ENCODE data around the gene PAX2.

PAX2 gene

DNA sequence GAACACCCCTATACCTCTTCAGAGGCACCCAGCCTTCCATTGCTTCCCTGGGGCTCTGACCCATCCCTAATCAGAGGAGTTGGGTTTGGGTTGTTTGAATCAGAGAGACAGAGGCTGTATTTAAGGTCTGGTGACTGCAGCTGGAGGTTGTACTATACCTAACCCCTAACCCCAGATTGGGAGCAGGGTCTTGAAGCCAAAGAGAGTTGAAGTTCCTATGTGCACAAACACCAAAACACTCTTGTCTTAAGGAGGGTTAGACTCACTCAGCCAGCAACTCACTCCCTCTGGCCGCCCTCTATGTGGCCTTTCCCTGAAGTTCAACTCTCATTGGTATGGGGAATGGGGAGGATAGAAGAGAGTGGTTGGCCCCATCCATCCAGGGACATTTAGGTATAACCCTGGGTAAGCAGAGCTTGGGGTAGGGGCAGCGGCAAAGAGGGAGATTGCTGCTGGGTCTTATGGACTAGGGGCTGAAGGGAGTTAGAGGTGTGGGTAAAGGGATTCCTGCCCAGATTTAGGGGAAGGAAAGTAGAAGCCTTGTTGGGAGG is 80.0 kb downstream of the PAX2 start:
- DNase-seq = no peak

DNA sequence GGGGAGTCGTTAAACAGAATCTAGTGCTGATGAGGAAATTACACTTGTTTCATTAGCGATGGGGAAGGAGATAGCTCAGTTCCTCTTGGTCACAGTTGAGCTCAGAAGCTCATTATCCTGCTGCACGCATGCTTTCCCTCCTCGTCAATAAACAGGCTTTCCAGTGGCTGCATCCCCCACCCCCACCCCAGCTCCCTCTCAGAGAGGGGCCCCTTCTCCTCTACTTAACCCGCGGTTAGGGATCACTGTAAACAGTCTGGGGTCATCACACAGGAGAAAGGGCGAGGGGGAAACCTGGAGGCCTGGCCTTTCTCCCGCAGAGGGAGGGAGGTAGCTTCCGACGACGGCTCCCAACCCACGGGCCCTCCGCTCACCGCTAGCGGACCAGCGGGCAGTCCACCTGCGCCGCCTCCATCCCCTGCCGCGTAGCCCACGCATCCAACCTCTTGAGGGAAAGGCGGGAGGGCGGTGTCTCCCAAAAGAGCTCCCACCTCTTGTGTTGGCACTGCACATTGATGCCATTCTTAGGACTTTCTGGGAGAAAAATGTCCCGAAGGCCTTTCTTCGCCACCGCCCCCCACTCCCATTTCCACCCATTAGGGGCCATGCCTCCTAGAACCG is 80.8 kb downstream of the PAX2 start:
- no peak for DNase-seq

DNA sequence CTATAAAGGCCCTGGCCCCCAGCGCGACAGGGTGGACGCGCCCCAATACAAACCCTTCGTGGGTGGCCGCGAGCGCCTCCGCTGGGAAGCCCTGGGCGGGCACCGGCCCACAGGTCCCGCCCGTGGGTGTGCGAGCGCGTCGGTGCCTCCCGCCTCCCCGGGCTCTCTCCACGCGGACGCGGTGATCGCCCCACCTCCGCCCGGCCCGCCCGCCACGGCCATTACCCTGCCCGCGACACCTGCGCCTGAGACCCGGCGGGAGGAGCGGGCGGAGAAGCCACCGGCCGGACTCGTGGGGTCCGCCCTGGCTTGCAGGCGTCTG is 81.2 kb downstream of the PAX2 start:
- DNase-seq = no peak

DNA sequence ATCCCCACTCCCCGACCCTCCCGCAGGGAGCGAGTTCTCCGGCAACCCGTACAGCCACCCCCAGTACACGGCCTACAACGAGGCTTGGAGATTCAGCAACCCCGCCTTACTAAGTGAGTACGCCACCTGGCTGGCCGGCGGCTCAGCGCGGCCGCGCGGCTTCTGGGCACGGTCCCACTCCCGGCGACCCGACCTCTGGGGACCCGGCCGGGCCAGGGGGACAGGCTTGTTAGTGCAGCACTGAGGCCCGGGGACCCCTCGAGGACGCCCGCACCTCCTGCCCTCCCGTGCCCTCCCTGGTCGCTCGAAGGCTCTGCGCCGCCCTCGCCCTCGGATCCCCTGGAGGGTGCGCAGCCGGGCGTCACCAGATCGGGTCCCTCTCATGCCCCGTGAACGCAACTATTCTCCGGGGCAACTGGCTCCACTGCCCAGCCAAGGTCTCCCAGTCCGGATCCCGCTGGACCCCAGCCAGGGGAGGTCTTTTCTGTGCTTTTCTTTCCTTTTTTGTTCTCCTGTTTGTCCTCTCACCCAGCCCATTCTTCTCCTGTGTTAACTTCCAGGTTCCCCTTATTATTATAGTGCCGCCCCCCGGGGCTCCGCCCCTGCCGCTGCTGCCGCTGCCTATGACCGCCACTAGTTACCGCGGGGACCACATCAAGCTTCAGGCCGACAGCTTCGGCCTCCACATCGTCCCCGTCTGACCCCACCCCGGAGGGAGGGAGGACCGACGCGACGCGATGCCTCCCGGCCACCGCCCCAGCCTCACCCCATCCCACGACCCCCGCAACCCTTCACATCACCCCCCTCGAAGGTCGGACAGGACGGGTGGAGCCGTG is 81.8 kb downstream of the PAX2 start:
- DNase-seq = no peak

DNA sequence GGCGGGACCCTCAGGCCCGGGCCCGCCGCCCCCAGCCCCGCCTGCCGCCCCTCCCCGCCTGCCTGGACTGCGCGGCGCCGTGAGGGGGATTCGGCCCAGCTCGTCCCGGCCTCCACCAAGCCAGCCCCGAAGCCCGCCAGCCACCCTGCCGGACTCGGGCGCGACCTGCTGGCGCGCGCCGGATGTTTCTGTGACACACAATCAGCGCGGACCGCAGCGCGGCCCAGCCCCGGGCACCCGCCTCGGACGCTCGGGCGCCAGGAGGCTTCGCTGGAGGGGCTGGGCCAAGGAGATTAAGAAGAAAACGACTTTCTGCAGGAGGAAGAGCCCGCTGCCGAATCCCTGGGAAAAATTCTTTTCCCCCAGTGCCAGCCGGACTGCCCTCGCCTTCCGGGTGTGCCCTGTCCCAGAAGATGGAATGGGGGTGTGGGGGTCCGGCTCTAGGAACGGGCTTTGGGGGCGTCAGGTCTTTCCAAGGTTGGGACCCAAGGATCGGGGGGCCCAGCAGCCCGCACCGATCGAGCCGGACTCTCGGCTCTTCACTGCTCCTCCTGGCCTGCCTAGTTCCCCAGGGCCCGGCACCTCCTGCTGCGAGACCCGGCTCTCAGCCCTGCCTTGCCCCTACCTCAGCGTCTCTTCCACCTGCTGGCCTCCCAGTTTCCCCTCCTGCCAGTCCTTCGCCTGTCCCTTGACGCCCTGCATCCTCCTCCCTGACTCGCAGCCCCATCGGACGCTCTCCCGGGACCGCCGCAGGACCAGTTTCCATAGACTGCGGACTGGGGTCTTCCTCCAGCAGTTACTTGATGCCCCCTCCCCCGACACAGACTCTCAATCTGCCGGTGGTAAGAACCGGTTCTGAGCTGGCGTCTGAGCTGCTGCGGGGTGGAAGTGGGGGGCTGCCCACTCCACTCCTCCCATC is 82.7 kb downstream of the PAX2 start:
- no peak for DNase-seq

DNA sequence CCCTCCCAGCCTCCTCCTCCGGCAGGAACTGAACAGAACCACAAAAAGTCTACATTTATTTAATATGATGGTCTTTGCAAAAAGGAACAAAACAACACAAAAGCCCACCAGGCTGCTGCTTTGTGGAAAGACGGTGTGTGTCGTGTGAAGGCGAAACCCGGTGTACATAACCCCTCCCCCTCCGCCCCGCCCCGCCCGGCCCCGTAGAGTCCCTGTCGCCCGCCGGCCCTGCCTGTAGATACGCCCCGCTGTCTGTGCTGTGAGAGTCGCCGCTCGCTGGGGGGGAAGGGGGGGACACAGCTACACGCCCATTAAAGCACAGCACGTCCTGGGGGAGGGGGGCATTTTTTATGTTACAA is 83.3 kb downstream of the PAX2 start:
- no peak for DNase-seq

DNA sequence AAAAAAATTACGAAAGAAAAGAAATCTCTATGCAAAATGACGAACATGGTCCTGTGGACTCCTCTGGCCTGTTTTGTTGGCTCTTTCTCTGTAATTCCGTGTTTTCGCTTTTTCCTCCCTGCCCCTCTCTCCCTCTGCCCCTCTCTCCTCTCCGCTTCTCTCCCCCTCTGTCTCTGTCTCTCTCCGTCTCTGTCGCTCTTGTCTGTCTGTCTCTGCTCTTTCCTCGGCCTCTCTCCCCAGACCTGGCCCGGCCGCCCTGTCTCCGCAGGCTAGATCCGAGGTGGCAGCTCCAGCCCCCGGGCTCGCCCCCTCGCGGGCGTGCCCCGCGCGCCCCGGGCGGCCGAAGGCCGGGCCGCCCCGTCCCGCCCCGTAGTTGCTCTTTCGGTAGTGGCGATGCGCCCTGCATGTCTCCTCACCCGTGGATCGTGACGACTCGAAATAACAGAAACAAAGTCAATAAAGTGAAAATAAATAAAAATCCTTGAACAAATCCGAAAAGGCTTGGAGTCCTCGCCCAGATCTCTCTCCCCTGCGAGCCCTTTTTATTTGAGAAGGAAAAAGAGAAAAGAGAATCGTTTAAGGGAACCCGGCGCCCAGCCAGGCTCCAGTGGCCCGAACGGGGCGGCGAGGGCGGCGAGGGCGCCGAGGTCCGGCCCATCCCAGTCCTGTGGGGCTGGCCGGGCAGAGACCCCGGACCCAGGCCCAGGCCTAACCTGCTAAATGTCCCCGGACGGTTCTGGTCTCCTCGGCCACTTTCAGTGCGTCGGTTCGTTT is 83.9 kb downstream of the PAX2 start:
- no peak for DNase-seq

DNA sequence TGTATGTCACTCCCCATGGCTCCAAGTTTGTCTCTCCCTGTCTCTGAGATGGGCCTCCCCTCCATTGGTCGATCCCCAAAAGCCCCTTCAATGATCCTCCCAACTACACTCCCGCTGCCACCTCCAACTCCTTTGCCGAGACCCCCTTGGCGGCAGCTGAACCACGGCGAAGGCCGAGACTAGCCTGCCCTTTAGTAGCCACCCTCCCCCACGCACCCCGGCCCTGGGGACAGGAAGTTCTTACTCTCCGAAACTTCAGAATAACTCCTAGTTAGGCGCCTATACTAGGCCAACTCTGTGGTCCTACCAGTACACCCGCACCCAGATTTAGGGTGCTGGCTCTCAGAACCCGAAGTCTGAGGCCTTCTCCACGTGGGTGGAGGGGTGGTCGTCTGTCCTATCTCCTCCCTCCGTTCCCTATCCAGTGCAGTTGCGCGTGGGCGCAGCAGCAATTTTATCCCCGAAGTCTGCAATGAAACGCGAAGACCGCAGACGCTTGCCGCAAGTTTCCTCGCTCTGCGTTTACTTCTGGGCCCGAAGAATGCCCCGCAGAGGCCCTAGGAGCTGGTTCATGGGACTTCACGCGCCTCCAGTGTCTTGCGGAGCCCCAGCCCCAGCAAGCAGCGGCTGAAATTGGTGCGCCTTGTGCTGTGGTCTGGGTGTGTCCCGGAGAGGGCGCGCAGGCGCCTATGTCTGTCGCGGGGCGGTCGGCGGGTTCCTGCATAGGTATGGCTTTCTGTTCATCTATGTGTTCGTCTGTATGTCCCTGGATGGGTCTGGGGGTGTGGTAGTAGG is 84.7 kb downstream of the PAX2 start:
- no peak for DNase-seq

DNA sequence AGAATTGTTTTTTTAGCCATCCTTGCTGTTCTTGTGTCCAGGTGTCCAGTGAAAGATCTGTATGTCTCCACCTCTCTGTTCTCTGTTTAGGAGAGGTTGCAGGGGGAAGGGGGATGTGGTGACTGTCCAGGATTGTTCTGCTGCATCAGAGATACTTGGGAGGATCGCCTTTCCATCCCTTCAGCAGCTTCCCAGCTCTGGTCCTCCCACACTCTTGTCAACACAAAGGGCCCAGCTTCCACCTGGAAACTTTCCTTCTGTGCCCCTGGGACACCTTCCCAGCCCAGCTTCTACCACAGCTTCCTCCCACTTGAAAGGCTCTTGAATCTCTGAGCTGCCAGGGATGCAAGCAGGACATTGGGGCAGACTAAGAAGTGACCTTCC is 85.3 kb downstream of the PAX2 start:
- DNase-seq = no peak

DNA sequence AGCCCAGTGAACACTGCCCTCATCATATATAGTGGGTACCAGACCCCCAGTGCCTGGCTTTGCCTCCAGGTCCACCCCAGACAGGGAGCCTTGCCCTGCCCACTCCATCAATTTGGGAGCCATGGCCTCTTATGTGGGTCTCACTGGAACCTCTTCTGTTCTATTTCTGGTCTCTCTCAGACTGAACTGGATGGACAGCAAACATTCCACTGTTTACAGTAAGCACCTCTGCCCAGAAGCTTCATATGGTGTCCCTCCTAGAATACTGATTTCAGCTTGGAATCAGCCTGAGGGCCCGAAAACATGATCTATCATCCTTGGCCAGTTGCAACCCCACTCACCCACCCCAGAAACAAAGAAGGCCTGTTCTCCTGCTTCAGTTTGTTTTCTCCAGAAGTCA is 86.4 kb downstream of the PAX2 start:
- DNase-seq = no peak

DNA sequence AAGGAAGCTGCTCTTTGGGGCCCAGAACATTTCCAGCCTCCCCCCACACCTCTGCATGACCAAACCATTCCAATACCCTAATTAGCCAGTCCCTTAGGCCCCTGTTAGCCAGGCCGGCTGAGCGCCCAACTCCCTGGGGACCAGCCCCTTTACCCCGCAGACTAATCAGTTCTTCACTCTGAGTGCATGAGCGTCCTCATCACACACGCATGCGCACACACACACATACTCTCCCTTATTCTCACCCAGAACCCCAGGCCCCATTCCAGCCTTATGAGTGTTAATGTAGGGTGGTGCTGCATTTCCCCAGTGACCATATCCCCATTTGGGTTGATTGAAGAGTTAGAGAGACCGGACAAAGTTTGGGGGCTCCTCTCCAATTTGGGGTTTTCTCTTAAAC is 90.4 kb downstream of the PAX2 start:
- no peak for DNase-seq

DNA sequence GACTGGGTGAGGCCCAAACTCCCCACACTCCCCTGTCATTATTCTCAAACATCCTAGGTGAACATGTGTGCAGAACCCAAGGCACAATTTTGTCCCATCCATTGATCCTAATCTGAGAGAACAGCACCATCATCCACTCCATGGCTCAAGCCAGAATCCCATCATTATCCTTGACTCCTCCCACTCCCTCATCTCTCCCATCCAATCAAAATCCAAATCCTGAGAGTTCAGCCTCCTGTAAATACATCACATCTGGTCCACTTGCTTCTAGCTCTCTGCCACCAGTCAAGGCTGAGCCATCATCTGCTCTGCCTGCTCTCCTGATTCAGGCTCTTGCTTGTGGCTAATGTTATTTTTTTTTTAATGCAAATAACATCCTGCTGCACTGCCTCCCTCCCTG is 91.5 kb downstream of the PAX2 start:
- no peak for DNase-seq

DNA sequence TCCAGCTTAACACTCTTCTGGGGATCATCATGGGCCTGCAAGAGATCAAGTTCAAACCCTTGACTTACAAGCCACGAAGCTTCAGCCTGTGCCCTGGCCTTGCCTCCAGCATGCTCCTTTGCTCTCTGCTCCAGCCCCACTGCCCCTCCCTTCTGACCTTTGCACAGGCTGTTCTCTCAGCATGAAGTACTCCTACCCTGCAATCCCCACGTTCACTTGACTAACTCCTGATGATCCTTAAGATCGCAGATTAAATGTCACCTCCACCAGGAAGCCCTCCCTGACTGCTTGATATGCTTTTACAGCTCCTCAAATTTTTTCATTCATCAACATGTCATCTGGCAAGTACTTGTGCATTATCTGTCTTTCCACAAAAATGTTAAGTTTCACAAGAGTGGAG is 91.9 kb downstream of the PAX2 start:
- DNase-seq = no peak

DNA sequence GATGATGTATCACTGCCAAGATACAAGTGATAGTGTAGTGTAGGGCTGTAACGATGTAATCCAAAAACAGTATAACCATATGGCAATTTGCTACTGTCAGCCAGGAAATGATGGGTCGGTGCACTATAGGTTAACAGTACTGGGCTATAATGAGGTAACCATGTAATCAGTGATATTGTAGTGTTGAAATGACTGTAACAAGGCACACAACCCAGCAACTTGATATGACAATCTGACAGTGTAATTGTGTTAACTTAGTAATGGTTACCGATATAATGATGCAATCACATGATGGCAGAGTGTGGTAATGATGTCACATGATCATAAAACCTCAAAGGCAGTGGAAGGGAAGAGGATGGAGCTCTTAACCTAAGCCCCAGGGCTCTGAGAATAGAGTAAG is 93.6 kb downstream of the PAX2 start:
- DNase-seq = no peak

DNA sequence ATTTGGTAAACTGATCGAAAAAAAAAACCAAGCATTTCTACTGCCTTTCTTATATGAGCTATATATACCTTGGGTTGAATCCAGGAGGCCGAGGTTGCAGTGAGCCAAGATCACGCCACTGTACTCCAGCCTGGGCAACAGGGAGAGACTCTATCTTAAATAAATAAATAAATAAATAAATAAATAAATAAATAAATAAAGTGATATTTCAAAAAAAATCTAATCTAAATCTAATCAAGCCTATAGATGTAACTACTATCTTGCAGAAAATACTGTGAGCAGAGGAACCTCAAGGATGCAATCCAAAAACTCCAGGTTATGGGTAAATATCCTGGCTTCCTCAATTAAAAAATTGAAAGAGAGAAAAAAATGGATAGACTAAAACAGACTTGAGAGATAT is 96.1 kb downstream of the PAX2 start:
- DNase-seq = no peak

DNA sequence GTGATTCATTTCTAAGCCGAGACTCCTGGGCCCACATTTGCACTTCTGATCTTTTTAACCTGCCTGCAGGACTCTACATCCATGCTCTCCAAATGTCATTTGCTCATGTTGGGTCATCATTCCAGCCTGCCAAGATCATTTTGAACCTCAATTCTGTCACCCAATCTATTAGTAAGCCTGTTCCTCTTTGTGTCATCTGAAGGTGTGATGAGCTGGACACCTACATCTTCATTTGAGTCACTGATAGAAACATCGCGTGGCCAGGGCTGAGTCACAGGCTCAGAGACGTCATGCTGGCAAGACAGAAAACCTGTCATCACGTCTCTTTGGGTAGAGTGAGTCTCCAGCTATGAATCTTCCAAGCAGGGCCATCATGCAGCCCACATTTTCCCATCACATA is 102.1 kb downstream of the PAX2 start:
- DNase-seq = no peak

DNA sequence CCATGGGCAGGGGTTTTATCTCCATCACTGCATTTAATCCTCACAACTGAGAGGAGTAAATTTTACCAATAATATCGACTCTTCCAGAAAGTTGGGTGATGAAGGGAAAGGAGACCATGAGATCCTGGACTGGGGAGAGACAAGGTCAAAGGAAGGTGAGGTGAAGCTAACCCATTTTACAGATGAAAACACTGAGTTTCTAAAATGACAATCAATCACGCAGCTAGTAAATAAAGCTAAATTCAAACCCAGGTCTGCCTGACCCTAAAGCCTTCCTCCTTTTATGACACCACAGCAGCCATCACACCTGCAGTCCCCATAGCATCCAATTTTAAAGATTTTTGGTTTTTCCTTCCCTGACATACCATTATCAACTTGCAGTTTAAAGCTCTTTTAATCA is 103.4 kb downstream of the PAX2 start:
- no peak for DNase-seq

DNA sequence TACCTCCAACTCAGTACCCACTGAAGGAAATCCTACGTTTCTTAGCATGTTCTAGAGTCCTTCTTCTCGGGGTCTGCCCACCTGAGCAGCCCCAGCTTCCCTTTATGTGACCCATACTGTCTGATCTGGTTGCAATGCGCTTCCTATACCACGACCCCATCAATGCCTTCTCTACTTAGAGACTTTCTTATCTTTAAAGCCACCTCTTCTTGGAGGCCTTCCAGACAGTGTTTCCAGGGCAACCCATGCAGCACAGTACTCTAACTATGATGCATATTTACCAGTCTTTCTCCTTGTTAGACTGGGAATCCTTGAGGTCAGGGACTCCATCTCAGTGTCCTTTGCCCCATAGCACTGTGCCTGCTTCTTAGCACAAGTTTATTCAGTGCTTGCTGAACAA is 112.9 kb downstream of the PAX2 start:
- DNase-seq = no peak

DNA sequence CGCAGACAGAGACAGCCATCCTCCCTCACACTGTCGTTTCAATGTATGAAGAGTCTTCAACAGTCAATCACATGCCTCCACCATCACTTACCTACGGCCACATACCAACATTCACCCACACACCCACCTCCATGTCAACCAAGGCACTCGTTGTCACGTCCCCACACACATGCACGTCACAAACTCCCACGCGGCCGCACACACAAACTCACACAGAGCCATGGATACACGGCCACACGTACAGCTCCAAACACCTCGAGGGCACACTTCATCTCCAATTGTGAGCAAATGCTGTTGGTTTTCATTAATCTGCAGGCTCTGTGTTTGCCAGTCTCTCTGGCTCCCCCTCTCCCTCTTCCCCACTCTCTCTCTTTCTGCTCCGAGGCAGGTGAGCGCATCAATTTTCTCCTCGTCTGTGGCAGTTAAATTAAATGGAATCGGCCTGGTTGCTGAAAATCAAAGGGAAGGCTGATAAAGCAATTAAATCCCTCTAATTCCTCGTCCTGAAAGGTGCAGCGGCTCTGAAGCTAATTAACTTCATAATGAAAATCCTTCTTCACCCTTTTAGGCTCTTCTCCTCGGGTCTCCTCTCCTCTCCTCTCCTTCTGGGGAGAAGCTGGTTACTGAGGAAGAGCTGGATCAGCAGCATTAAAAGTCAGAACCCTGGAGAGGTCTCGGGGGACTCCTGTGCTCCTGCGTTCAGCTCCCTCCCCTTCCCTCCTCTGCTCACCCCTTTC is 113.5 kb downstream of the PAX2 start:
- no peak for DNase-seq

DNA sequence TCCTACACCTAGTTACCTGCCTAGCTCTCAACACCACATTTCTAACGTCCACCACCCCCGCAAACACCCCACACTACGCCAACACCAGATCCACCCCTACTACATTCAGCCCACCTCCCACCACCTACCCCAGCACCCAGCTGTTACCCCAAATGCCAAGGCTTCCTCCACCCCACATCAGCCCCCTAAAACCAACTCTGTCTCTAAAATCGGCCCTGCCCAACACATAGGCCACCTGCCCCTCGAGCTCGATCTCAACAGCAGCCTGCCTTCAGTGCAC is 114.0 kb downstream of the PAX2 start:
- DNase-seq = no peak

DNA sequence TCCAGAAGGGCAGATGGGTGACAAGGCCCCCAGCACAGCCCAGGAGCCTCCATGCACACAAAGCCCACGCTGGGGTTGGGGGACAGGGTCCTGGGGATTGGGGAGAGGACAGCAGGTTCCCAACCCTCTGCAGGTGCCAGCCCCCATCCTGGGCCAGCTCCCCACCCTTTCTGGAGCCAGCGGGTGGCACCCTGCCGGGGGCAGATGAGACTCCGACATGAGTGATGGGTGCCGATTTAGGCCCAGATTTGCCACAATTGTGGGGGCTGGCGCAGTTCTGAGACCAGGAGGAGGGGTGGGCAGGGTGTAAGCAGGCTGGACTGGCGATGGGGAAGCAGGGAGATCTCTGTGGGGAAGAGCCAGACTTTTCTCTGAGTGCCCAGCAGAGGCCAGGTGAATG is 118.1 kb downstream of the PAX2 start:
- no peak for DNase-seq
